ENCODE results near the gene IGDCC3. TPM values are rescaled to one million over a fixed set of nuclear protein-coding genes. Genes with fewer than 3 reads are reported as not detected.
"Not testable (repeated sequence)": the region's sequence is repeated elsewhere in the genome, so short reads cannot be mapped to it uniquely, and the experiment has no call there.

Gene IGDCC3
- total RNA-seq, 1 experiment from 2014 or later: 53.5 TPM

DNA sequence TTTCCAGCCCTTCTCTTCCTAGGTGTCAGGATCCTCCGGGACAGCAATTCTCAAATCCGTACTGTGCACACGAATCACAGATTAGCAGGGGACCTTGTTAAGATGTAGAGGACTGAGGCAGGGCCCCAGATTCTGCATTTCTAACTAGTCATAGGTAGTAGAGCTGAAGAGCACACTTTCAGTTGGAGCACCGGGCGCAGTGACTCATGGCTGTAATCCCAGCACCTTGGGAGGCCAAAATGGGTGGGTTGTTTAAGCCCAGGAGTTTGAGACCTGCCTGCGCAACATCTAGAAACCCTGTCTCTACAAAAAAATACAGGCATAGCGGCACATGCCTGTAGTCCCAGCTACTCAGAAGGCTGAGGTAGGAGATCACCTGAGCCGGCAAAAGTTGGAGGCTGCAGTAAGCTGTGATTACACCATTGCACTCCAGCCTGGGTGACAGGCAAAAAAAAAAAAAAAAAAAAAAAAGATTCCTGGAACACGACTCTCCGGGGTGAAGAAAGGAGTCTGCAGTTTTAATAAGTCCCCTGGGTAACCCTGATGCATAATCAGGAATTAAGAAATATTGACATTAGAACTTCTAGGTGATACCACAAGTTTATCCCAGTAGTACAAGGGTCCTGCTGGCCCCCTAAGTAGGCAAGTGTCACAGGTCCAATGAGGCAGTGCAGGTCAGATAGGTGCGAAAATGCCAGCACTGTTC lies 21.4 kb upstream of the IGDCC3 start (continued):
- TF ChIP-seq ZNF423 (CRISPR knock-in tag; IDR thresholded peaks at IDR 0.05): no peak
- TF ChIP-seq ZNF219 (CRISPR knock-in tag; IDR thresholded peaks at IDR 0.05; ENCODE audit: borderline replicate concordance): no peak
- no peak for TF ChIP-seq PRDM15 (CRISPR knock-in tag; IDR thresholded peaks at IDR 0.05)
- no peak for TF ChIP-seq KAT7 (CRISPR knock-in tag; IDR thresholded peaks at IDR 0.05; ENCODE audit: borderline replicate concordance)

DNA sequence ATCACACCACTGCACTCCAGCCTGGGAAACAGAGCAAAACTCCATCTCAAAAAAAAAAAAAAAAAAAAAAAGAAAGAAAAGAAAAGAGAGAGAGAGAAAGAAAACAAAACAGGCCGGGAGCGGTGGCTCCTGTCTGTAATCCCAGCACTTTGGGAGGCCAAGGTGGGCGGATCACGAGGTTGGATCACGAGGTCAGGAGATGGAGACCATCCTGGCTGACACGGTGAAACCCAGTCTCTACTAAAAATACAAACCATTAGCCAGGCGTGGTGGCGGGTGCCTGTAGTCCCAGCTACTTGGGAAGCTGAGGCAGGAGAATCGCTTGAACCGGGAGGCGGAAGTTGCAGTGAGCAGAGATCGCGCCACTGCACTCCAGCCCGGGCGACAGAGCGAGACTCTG lies 20.7 kb upstream of the IGDCC3 start:
- Mint-ChIP-seq H3K4me1 (peaks cover 25% of the 10 kb centered on the region), H3K27me3 (ENCODE audit: low read depth) (peaks cover 43% of the 10 kb centered on the region)
- not testable (repeated sequence) for DNase-seq (ENCODE audit: low spot score); H3K36me3 Mint-ChIP-seq; H3K27ac Mint-ChIP-seq; H3K9me3 Mint-ChIP-seq; H3K4me3 Mint-ChIP-seq; ATAC-seq
- POLR2A ChIA-PET: interaction anchor here (1.1 kb wide), 1 partner anchor 23 kb away, joined by 3 read pairs; no protein-coding TSS in a partner anchor
- CTCF ChIA-PET: interaction anchor here (0.6 to 4.4 kb wide), 3 partner anchors 13 to 464 kb away, joined by 3 to 23 read pairs (median 7); no protein-coding TSS in a partner anchor

- no peaks in the 10 kb centered on the region for H3K9me3 Mint-ChIP-seq
- H3K4me3 Mint-ChIP-seq: peak overlapping the region; percentile 59
- TF ChIP-seq ZNF263 (CRISPR knock-in tag; IDR thresholded peaks at IDR 0.05; ENCODE audit: low read depth) (no peak), ZNF423 (CRISPR knock-in tag; IDR thresholded peaks at IDR 0.05) (no peak), ATF1 (CRISPR knock-in tag; IDR thresholded peaks at IDR 0.05) (no peak), MXD4 (CRISPR knock-in tag; IDR thresholded peaks at IDR 0.05; ENCODE audit: borderline replicate concordance) (no peak), HMGXB4 (CRISPR knock-in tag; IDR thresholded peaks at IDR 0.05) (no peak)
- peaks cover 43% of the 10 kb centered on the region for H3K27me3 Mint-ChIP-seq (ENCODE audit: low read depth)
- peaks cover 3% of the 10 kb centered on the region; the same call in 1 of the 2 replicates for H3K36me3 Mint-ChIP-seq
- ChIA-PET CTCF (interaction anchor here (0.7 to 1.5 kb wide), 3 partner anchors 30 to 78 kb away, joined by 3 to 12 read pairs (median 3); no protein-coding TSS in a partner anchor), POLR2A (interaction anchor here (0.6 kb wide), 1 partner anchor 25 kb away, joined by 3 read pairs; no protein-coding TSS in a partner anchor)
- H3K27ac Mint-ChIP-seq: no peak overlapping the region
- DNase-seq (ENCODE audit: low spot score) (no peak), ATAC-seq (peak; percentile 2)
- H3K4me1 Mint-ChIP-seq: peaks cover 24% of the 10 kb centered on the region
Observed at GRCh38 chr15:65396965-65397317, 19.1 kb upstream of the IGDCC3 start.

- TF ChIP-seq, protein P1, sequence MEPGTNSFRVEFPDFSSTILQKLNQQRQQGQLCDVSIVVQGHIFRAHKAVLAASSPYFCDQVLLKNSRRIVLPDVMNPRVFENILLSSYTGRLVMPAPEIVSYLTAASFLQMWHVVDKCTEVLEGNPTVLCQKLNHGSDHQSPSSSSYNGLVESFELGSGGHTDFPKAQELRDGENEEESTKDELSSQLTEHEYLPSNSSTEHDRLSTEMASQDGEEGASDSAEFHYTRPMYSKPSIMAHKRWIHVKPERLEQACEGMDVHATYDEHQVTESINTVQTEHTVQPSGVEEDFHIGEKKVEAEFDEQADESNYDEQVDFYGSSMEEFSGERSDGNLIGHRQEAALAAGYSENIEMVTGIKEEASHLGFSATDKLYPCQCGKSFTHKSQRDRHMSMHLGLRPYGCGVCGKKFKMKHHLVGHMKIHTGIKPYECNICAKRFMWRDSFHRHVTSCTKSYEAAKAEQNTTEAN (CRISPR knock-in tag; IDR thresholded peaks at IDR 0.05): no peak
- no peak for TF ChIP-seq CREM (CRISPR knock-in tag; IDR thresholded peaks at IDR 0.05)
- TF ChIP-seq ZNF263 (CRISPR knock-in tag; IDR thresholded peaks at IDR 0.05; ENCODE audit: low read depth): peak; percentile 95; the same call in 1 of the 2 replicates
- no peak for TF ChIP-seq CTCF (IDR thresholded peaks at IDR 0.05)
- TF ChIP-seq, protein P2, sequence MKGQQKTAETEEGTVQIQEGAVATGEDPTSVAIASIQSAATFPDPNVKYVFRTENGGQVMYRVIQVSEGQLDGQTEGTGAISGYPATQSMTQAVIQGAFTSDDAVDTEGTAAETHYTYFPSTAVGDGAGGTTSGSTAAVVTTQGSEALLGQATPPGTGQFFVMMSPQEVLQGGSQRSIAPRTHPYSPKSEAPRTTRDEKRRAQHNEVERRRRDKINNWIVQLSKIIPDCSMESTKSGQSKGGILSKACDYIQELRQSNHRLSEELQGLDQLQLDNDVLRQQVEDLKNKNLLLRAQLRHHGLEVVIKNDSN (CRISPR knock-in tag; IDR thresholded peaks at IDR 0.05): 0 out of 2 replicates have a peak, but pooled peaks have one; percentile 39
- TF ChIP-seq ATF6 (CRISPR knock-in tag; IDR thresholded peaks at IDR 0.05): no peak
- peak; percentile 61; the same call in 1 of the 2 replicates for TF ChIP-seq MAX (CRISPR knock-in tag; IDR thresholded peaks at IDR 0.05)
- ATAC-seq: no peak; the same call in none of the 2 replicates
- Mint-ChIP-seq H3K36me3 (peaks cover 3% of the 10 kb centered on the region; the same call in 1 of the 2 replicates), H3K27ac (no peak overlapping the region), H3K27me3 (ENCODE audit: low read depth) (peaks cover 43% of the 10 kb centered on the region), H3K4me1 (peaks cover 20% of the 10 kb centered on the region), H3K4me3 (peak overlapping the region; percentile 59), H3K9me3 (no peaks in the 10 kb centered on the region)
- DNase-seq (ENCODE audit: low spot score): no peak
- POLR2A ChIA-PET: interaction anchor here (0.6 kb wide), 1 partner anchor 25 kb away, joined by 3 read pairs; no protein-coding TSS in a partner anchor
- CTCF ChIA-PET: interaction anchor here (0.7 to 1.9 kb wide), 3 partner anchors 12 to 78 kb away, joined by 3 to 12 read pairs (median 10); no protein-coding TSS in a partner anchor
Observed at GRCh38 chr15:65396283-65396964, 18.6 kb upstream of the IGDCC3 start.
